ENCODE results near the gene AOC2.
"Not testable (repeated sequence)": the region's sequence is repeated elsewhere in the genome, so short reads cannot be mapped to it uniquely, and the experiment has no call there.

Gene AOC2

DNA sequence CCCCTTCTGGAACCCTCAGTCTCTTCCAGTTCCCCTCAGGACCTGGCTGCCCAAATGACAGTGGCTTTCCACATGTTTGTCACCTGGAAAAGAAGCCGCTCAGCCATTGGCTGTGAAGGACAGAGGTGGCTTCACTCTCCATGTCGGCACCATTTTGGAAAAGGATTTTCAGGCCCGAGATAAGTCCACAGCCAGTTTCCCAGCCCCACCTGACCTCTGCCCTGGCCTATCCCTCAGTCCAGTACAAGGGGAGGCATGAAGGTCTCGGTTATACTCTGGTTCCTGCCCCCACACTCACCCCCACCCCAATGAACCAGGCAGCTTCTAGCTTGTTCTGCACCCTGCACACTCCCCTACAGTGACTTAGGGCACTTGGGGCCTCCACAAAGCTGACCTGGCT lies 21.8 kb downstream of the AOC2 start:
- H3K27ac ChIP-seq = no peak overlapping the region
- TF ChIP-seq, protein P1, sequence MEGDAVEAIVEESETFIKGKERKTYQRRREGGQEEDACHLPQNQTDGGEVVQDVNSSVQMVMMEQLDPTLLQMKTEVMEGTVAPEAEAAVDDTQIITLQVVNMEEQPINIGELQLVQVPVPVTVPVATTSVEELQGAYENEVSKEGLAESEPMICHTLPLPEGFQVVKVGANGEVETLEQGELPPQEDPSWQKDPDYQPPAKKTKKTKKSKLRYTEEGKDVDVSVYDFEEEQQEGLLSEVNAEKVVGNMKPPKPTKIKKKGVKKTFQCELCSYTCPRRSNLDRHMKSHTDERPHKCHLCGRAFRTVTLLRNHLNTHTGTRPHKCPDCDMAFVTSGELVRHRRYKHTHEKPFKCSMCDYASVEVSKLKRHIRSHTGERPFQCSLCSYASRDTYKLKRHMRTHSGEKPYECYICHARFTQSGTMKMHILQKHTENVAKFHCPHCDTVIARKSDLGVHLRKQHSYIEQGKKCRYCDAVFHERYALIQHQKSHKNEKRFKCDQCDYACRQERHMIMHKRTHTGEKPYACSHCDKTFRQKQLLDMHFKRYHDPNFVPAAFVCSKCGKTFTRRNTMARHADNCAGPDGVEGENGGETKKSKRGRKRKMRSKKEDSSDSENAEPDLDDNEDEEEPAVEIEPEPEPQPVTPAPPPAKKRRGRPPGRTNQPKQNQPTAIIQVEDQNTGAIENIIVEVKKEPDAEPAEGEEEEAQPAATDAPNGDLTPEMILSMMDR (IDR thresholded peaks at IDR 0.05) = no peak
- no peak for TF ChIP-seq ZFX (IDR thresholded peaks at IDR 0.05; ENCODE audit: borderline replicate concordance)

DNA sequence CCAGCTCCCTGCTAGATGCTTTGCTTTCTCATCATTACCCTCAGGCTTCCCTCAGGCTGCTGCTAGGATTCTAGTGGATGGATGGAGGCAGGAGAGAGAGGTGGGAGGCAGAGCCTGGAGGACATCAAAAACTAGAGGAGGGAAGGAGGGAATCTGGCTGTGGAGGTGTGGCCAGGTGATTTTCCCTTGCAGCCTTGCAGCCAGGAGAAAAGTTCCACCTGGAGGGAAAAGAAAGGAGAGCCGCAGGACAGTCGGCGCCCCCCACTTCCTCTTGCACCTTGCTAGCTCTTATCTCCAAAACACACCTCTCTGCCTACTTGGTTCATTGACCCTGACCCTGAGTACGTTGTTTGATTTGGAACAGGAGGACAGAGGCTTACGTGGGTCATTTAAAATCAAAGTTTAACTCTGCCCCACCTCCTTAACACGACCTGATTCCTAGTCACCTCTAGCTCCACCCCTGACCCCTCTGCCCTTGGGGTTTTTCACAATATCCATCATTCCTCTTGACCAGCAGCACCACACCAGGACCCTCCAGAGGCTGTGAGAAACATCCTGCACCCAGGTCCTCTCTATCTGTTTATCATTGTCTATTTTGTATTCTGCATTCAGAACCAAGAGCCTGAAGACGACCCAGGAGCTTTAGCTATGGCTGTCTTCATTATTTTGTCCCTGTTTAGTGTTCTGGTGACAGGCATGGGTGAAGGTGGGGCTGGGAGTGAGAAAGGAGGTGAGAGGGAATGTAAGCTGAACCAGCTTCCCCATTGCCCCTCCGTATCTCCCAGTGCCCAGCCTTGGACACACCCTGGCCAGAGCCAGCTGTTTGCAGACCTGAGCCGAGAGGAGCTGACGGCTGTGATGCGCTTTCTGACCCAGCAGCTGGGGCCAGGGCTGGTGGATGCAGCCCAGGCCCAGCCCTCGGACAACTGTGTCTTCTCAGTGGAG lies 22.5 kb downstream of the AOC2 start:
- TF ChIP-seq ZFX (IDR thresholded peaks at IDR 0.05; ENCODE audit: borderline replicate concordance) = no peak
- TF ChIP-seq, protein P1 (IDR thresholded peaks at IDR 0.05) = no peak

DNA sequence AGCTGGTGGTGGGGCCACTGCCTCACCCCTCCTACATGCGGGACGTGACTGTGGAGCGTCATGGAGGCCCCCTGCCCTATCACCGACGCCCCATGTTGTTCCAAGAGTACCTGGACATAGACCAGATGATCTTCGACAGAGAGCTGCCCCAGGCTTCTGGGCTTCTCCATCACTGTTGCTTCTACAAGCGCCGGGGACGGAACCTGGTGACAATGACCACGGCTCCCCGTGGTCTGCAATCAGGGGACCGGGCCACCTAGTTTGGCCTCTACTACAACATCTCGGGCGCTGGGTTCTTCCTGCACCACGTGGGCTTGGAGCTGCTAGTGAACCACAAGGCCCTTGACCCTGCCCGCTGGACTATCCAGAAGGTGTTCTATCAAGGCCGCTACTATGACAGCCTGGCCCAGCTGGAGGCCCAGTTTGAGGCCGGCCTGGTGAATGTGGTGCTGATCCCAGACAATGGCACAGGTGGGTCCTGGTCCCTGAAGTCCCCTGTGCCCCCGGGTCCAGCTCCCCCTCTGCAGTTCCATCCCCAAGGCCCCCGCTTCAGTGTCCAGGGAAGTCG lies 23.4 kb downstream of the AOC2 start:
- not testable (repeated sequence) for H3K27ac ChIP-seq

More for the DNA sequence above, 22.5 kb downstream of the AOC2 start:
- no peak overlapping the region for H3K27ac ChIP-seq

DNA sequence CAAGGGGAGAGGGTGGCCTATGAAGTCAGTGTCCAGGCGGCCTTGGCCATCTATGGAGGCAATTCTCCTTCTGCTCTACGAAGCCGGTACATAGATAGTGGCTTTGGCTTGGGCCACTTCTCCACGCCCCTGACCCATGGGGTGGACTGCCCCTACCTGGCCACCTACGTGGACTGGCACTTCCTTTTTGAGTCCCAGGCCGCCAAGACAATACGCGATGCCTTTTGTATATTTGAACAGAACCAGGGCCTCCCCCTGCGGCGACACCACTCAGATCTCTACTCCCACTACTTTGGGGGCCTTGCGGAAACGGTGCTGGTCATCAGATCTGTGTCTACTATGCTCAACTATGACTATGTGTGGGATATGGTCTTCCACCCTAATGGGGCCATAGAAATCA lies 24.0 kb downstream of the AOC2 start:
- H3K27ac ChIP-seq = no peak overlapping the region
- TF ChIP-seq, protein P1 (IDR thresholded peaks at IDR 0.05) = no peak
- TF ChIP-seq ZFX (IDR thresholded peaks at IDR 0.05; ENCODE audit: borderline replicate concordance) = no peak

DNA sequence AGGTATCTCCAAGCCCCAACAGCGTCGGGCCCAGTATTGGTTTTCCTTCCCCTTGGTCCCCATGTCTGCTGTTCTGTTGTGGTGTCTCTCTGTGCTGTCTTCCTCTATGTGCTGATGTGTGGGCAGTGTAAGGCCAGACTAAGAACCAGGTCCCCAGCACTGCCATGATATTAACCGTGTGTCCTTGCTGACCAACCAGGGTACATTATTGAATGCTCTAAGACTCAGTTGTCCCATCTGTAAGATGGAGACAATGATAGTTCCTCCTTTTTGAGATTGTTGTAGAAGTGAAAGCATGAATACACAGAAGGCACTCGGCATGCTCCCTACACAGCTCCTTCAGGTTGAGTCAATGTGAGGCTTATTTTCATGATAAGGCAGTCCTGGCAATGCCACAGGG lies 27.3 kb downstream of the AOC2 start:
- TF ChIP-seq, protein P1 (IDR thresholded peaks at IDR 0.05) = no peak
- no peak for TF ChIP-seq ZFX (IDR thresholded peaks at IDR 0.05; ENCODE audit: borderline replicate concordance)
- H3K27ac ChIP-seq = no peak overlapping the region

DNA sequence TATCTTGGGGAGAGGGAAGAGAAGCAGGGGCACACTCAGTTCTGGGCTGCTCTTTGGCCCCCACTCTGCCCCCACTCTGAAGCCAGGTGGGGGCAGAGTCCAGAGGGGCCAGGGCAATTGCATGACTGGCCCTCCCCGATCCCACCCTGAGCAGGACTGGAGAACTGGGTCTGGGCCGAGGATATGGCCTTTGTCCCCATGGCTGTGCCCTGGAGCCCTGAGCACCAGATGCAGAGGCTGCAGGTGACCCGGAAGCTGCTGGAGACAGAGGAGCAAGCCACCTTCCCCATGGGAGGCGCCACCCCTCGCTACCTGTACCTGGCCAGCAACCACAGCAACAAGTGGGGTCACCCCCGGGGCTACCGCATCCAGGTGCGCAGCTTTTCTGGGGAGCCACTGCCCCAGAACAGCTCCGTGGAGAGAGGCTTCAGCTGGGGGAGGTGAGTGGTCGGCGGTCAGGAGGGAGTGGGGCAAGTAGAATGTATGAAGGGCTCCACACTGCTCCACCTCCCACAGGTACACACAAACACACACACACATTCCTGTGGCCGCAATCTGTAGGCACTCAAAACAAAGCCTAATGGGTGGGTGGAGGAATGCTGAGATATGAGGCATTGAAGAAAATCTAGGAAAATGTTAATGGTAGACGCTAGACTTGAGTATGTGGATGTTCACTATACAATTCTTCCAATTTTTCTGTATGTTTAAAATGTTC lies 28.0 kb downstream of the AOC2 start:
- no peak for TF ChIP-seq ZFX (IDR thresholded peaks at IDR 0.05; ENCODE audit: borderline replicate concordance)
- TF ChIP-seq, protein P1 (IDR thresholded peaks at IDR 0.05) = no peak
- H3K27ac ChIP-seq = no peak overlapping the region

DNA sequence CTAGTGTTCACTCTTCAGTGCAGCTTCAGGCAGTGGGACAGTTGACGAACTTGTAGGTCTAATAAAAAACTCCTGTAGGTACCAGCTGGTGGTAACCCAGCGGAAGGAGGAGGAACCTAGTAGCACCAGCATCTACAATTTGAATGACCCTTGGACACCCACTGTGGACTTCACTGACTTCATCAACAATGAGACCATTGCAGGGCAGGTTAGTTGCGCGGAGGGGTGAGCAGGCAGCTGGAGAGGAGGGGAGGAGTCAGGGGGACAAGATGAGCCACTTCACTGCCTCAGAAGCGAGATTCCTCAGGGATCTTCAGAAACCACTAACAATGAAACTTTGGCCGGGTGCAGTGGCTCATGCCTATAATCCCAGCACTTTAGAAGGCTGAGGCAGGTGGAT lies 28.9 kb downstream of the AOC2 start:
- no peak for TF ChIP-seq ZFX (IDR thresholded peaks at IDR 0.05; ENCODE audit: borderline replicate concordance)
- TF ChIP-seq, protein P1 (IDR thresholded peaks at IDR 0.05) = no peak
- no peak overlapping the region for H3K27ac ChIP-seq

DNA sequence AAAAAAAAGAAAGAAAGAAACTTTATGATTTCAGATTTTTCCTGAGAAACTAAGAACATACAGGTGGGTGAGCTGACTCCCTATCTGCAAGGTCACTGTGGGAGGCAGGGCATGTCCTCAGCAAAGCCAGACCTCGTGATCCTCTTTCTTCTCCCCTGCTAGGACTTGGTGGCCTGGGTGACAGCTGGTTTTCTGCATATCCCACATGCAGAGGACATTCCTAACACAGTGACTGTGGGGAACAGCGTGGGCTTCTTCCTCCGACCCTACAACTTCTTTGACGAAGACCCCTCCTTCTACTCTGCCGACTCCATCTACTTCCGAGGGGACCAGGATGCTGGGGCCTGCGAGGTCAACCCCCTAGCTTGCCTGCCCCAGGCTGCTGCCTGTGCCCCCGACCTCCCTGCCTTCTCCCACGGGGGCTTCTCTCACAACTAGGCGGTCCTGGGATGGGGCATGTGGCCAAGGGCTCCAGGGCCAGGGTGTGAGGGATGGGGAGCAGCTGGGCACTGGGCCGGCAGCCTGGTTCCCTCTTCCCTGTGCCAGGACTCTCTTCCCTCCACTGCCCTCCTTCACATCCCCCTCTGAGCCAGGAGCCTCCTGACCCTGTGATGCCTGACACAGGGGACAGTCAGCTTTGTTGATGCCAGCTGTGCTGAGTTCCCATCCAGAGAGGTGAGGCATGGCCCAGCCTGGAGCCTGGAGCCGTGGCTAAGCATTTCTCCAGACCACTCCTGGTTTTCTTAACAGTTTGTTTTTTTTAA lies 29.7 kb downstream of the AOC2 start:
- H3K27ac ChIP-seq = not testable (repeated sequence)
